Adrenal gland (tissue), 5 donors: ENCODE data around the gene AKAP13.

Source experiments
- POLR2A ChIP-seq, 2 donors: fragments of 450-650 bp; IDR thresholded peaks; one replicate each; pipeline ENCODE4 v1.6.1; 2017; ENCODE audit warnings: antibody characterized with exemption in 2 of 2, mild to moderate bottlenecking in 2 of 2, moderate library complexity in 1 of 2
- TF ChIP-seq, protein P1 (sequence below), 6 experiments: fragments of 450-650 bp in 4 of 6; fragments of 200-600 bp in 2 of 6; sonication (generic) in 1 of 6; IDR thresholded peaks; 1 replicate in 5 of 6; 2 replicates in 1 of 6; pipeline versions ENCODE4 v1.5.1 to v1.8.0; 2016 to 2021; ENCODE audit warnings: antibody characterized with exemption in 6 of 6, mild to moderate bottlenecking in 2 of 6, moderate library complexity in 1 of 6
- donor health status: DM: no; HTN: no; CAD: no.

GRCh38 chr15:85551221-85551832 is 170.9 kb downstream of the AKAP13 start:
- TF ChIP-seq, protein P1, sequence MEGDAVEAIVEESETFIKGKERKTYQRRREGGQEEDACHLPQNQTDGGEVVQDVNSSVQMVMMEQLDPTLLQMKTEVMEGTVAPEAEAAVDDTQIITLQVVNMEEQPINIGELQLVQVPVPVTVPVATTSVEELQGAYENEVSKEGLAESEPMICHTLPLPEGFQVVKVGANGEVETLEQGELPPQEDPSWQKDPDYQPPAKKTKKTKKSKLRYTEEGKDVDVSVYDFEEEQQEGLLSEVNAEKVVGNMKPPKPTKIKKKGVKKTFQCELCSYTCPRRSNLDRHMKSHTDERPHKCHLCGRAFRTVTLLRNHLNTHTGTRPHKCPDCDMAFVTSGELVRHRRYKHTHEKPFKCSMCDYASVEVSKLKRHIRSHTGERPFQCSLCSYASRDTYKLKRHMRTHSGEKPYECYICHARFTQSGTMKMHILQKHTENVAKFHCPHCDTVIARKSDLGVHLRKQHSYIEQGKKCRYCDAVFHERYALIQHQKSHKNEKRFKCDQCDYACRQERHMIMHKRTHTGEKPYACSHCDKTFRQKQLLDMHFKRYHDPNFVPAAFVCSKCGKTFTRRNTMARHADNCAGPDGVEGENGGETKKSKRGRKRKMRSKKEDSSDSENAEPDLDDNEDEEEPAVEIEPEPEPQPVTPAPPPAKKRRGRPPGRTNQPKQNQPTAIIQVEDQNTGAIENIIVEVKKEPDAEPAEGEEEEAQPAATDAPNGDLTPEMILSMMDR (IDR thresholded peaks at IDR 0.05) = no peak
- TF ChIP-seq POLR2A (IDR thresholded peaks at IDR 0.05) = no peak
